ENCODE results near the gene RNF125.

DNA sequence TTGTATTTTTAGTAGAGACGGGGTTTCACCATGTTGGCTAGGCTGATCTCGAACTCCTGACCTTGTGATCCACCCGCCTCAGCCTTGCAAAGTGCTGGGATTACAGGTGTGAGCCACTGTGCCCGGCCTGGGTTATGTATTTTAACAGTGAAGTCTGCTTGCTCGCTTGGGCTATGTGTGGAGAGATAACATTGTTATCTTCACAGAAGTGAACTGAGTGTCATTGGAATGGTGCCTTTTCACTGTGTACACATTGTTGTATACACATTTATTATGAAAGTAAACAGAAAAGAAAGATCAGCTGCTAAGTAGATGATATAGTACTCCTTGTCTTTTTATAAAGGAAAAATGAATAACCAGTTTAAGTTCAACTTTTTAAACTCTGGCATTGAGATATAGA is 103.4 kb downstream of the RNF125 start:
- TF ChIP-seq, protein P1, sequence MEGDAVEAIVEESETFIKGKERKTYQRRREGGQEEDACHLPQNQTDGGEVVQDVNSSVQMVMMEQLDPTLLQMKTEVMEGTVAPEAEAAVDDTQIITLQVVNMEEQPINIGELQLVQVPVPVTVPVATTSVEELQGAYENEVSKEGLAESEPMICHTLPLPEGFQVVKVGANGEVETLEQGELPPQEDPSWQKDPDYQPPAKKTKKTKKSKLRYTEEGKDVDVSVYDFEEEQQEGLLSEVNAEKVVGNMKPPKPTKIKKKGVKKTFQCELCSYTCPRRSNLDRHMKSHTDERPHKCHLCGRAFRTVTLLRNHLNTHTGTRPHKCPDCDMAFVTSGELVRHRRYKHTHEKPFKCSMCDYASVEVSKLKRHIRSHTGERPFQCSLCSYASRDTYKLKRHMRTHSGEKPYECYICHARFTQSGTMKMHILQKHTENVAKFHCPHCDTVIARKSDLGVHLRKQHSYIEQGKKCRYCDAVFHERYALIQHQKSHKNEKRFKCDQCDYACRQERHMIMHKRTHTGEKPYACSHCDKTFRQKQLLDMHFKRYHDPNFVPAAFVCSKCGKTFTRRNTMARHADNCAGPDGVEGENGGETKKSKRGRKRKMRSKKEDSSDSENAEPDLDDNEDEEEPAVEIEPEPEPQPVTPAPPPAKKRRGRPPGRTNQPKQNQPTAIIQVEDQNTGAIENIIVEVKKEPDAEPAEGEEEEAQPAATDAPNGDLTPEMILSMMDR (IDR thresholded peaks at IDR 0.05) = no peak
- TF ChIP-seq NFIC (IDR thresholded peaks at IDR 0.05; ENCODE audit: borderline replicate concordance) (no peak), EP300 (IDR thresholded peaks at IDR 0.05; ENCODE audit: borderline replicate concordance in 1 of 2, low read depth in 1 of 2, low read length in 1 of 2) (no peak), RXRA (IDR thresholded peaks at IDR 0.05; ENCODE audit: borderline replicate concordance, low read depth) (no peak), TEAD4 (IDR thresholded peaks at IDR 0.05; ENCODE audit: borderline replicate concordance, insufficient read depth) (no peak), MXI1 (IDR thresholded peaks at IDR 0.05; ENCODE audit: low read depth, low read length) (no peak), FOSL2 (IDR thresholded peaks at IDR 0.05; ENCODE audit: borderline replicate concordance, low read depth) (no peak)
- TF ChIP-seq, protein P2, sequence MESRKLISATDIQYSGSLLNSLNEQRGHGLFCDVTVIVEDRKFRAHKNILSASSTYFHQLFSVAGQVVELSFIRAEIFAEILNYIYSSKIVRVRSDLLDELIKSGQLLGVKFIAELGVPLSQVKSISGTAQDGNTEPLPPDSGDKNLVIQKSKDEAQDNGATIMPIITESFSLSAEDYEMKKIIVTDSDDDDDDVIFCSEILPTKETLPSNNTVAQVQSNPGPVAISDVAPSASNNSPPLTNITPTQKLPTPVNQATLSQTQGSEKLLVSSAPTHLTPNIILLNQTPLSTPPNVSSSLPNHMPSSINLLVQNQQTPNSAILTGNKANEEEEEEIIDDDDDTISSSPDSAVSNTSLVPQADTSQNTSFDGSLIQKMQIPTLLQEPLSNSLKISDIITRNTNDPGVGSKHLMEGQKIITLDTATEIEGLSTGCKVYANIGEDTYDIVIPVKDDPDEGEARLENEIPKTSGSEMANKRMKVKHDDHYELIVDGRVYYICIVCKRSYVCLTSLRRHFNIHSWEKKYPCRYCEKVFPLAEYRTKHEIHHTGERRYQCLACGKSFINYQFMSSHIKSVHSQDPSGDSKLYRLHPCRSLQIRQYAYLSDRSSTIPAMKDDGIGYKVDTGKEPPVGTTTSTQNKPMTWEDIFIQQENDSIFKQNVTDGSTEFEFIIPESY (IDR thresholded peaks at IDR 0.05; ENCODE audit: borderline replicate concordance, low read depth) = no peak
